Mesenchymal stem cell (in vitro differentiated cells and primary cell): ENCODE results near the gene TAF4.
A peak's percentile ranks its signal among the peaks of the same experiment; 100 is the strongest.
"Not testable (repeated sequence)": the region's sequence is repeated elsewhere in the genome, so short reads cannot be mapped to it uniquely, and the experiment has no call there.

Experiments used
- DNase-seq: peaks from one replicate; pipeline ENCODE4 v3.0.0-alpha.2; 2013
- H2AFZ ChIP-seq: one replicate; pipeline ENCODE4 v1.6.1; 2013; ENCODE audit warnings: low read depth, mild to moderate bottlenecking, control low read depth, inconsistent platforms, low read length, moderate library complexity
- H2AK5ac ChIP-seq: 2 replicates; pipeline ENCODE4 v1.6.1; 2013; ENCODE audit warnings: low read length, moderate library complexity, mild to moderate bottlenecking, inconsistent platforms; ENCODE audit not compliant: severe bottlenecking
- H2BK120ac ChIP-seq: one replicate; pipeline ENCODE4 v1.6.1; 2013; ENCODE audit warnings: low read depth, mild to moderate bottlenecking, inconsistent platforms, low read length, moderate library complexity
- H2BK12ac ChIP-seq, 2 experiments: one replicate each; pipeline ENCODE4 v1.6.1; 2013; ENCODE audit warnings: inconsistent platforms in 2 of 2, low read length in 2 of 2, mild to moderate bottlenecking in 2 of 2, moderate library complexity in 2 of 2, control low read depth in 1 of 2
- H2BK15ac ChIP-seq: one replicate; pipeline ENCODE4 v1.6.1; 2013; ENCODE audit warnings: mild to moderate bottlenecking, low read depth, inconsistent platforms; ENCODE audit not compliant: poor library complexity, severe bottlenecking
- H2BK5ac ChIP-seq: 2 replicates; pipeline ENCODE4 v1.6.1; 2013; ENCODE audit warnings: low read depth, mild to moderate bottlenecking, low read length, control low read depth, inconsistent platforms; ENCODE audit not compliant: poor library complexity, severe bottlenecking
- H3K14ac ChIP-seq, 2 experiments: one replicate each; pipeline ENCODE4 v1.6.1; 2013; ENCODE audit warnings: inconsistent platforms in 2 of 2, low read length in 2 of 2, control low read depth in 1 of 2, mild to moderate bottlenecking in 1 of 2, moderate library complexity in 1 of 2
- H3K18ac ChIP-seq, 2 experiments: one replicate each; pipeline ENCODE4 v1.6.1; 2013; ENCODE audit warnings: inconsistent platforms in 2 of 2, low read length in 2 of 2, control low read depth in 1 of 2, low read depth in 1 of 2, mild to moderate bottlenecking in 1 of 2
- H3K23ac ChIP-seq, 2 experiments: one replicate each; pipeline ENCODE4 v1.6.1; 2013; ENCODE audit warnings: inconsistent platforms in 2 of 2, low read length in 2 of 2, mild to moderate bottlenecking in 2 of 2, moderate library complexity in 2 of 2, control low read depth in 1 of 2
- H3K27ac ChIP-seq: 2 replicates; pipeline ENCODE4 v1.5.1; 2013; ENCODE audit warnings: mild to moderate bottlenecking, moderate library complexity, low read length, control low read depth, inconsistent platforms; ENCODE audit not compliant: poor library complexity, severe bottlenecking
- H3K27me3 ChIP-seq, 2 experiments: 2 replicates each; pipeline versions ENCODE4 v1.6.1 to v1.7.0; 2013; ENCODE audit warnings: low read length in 2 of 2, mild to moderate bottlenecking in 2 of 2, moderate library complexity in 2 of 2, control low read depth in 1 of 2, inconsistent platforms in 1 of 2; ENCODE audit not compliant: control insufficient read depth in 1 of 2, insufficient read depth in 1 of 2
- H3K36me3 ChIP-seq, 2 experiments: 2 replicates each; pipeline versions ENCODE4 v1.6.1 to v1.7.0; 2013; ENCODE audit warnings: low read length in 2 of 2, control low read depth in 1 of 2, inconsistent platforms in 1 of 2, low read depth in 1 of 2, mild to moderate bottlenecking in 1 of 2; ENCODE audit not compliant: insufficient read depth in 2 of 2, control insufficient read depth in 1 of 2
- H3K4ac ChIP-seq, 2 experiments: one replicate each; pipeline ENCODE4 v1.6.1; 2013; ENCODE audit warnings: inconsistent platforms in 2 of 2, low read length in 2 of 2, mild to moderate bottlenecking in 2 of 2, moderate library complexity in 2 of 2, control low read depth in 1 of 2, low read depth in 1 of 2
- H3K4me1 ChIP-seq: 2 replicates; pipeline ENCODE4 v1.6.1; 2013; ENCODE audit warnings: low read depth, low read length, control low read depth; ENCODE audit not compliant: control insufficient read depth, insufficient read depth
- H3K4me2 ChIP-seq: 2 replicates; pipeline ENCODE4 v1.6.1; 2013; ENCODE audit warnings: low read length, mild to moderate bottlenecking, inconsistent platforms; ENCODE audit not compliant: poor library complexity, severe bottlenecking
- H3K4me3 ChIP-seq, 2 experiments: 2 replicates each; pipeline versions ENCODE4 v1.5.1 to v1.7.0; 2013; ENCODE audit warnings: low read length in 2 of 2, mild to moderate bottlenecking in 2 of 2, control low read depth in 1 of 2, low read depth in 1 of 2; ENCODE audit not compliant: insufficient read depth in 1 of 2
- H3K79me1 ChIP-seq: replicated peaks from 2 replicates; pipeline ENCODE4 v1.6.1; 2013; ENCODE audit warnings: mild to moderate bottlenecking, control low read depth, low read length, inconsistent platforms; ENCODE audit not compliant: poor library complexity, severe bottlenecking
- H3K9ac ChIP-seq: 2 replicates; pipeline ENCODE4 v1.7.0; 2013; ENCODE audit warnings: mild to moderate bottlenecking, low read length, moderate library complexity
- H3K9me3 ChIP-seq: 2 replicates; pipeline ENCODE4 v1.7.0; 2013; ENCODE audit warnings: mild to moderate bottlenecking, low read length; ENCODE audit not compliant: control insufficient read depth
- H4K8ac ChIP-seq: one replicate; pipeline ENCODE4 v1.6.1; 2013; ENCODE audit warnings: inconsistent platforms, mild to moderate bottlenecking, low read length, moderate library complexity
- H4K91ac ChIP-seq: one replicate; pipeline ENCODE4 v1.6.1; 2013; ENCODE audit warnings: mild to moderate bottlenecking, low read length, inconsistent platforms
- WGBS: methylation state at CpG from one replicate; pipeline ENCODE4 v1.1.7; 2013; ENCODE audit warnings: mixed read lengths; 5-methylcytosine and 5-hydroxymethylcytosine counted together

Gene TAF4

DNA sequence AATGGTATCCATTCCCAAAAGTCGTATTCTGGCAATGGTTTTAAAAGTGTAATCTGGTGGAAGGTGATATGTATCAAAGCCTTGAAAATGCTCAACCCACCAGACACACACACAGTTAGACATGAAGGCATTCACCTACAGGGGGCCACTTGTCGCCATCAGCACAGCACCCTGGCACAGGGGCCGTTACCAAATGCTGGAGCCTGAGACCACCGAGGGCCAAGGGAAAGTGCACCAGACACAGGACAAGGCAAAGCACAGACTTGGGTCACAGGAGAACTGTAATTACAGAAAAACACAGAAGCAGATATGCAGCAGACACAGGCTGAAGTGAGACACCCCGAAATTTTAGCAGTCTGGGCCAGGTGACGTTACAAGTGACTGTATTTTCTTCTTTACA, 9.3 kb downstream of the TAF4 start:
- Histone ChIP-seq H3K4me2 (no peak overlapping the region), H2BK12ac (no peak overlapping the region), H2AFZ (no peak overlapping the region), H2AK5ac (no peak overlapping the region), H3K23ac (no peak overlapping the region), H3K27ac (no peak overlapping the region), H4K91ac (no peak overlapping the region), H4K8ac (no peak overlapping the region), H3K4me1 (peaks cover 4% of the 10 kb centered on the region), H2BK120ac (no peak overlapping the region), H3K4ac (no peak overlapping the region), H3K79me1 (peaks cover 66% of the 10 kb centered on the region), H3K27me3 (no peaks in the 10 kb centered on the region), H3K14ac (no peak overlapping the region), H3K18ac (no peak overlapping the region), H3K4me3 (no peak overlapping the region), H2BK15ac (no peak overlapping the region), H3K9ac (no peak overlapping the region), H3K9me3 (no peaks in the 10 kb centered on the region), H2BK5ac (no peak overlapping the region), H3K36me3 (peaks cover 0 to 54% of the 10 kb centered on the region in 2 experiments)
- WGBS = over 99% methylated on average over 4 of the region's 6 CpGs
- DNase-seq = no peak

DNA sequence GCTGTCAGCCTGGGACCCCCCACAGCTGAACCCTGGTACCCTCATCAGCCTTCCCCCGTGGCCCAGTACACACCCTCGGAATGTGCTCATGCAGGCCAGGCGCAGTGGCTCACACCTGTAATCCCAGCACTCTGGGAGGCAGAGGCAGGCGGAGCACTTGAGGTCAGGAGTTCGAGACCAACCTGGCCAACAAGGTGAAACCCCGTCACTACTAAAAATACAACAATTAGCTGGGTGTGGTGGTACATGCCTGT, 9.9 kb downstream of the TAF4 start:
- H3K79me1 ChIP-seq = peaks cover 68% of the 10 kb centered on the region
- not testable (repeated sequence) for H3K27ac ChIP-seq, H3K23ac ChIP-seq, H3K18ac ChIP-seq, H3K4me1 ChIP-seq, H3K27me3 ChIP-seq, H3K9ac ChIP-seq, H2AFZ ChIP-seq, H2BK120ac ChIP-seq, H3K9me3 ChIP-seq, H3K4me3 ChIP-seq, H2BK15ac ChIP-seq, H4K91ac ChIP-seq, H4K8ac ChIP-seq, H3K14ac ChIP-seq, H3K4me2 ChIP-seq, H2AK5ac ChIP-seq, H2BK12ac ChIP-seq, DNase-seq, H2BK5ac ChIP-seq, H3K4ac ChIP-seq
- WGBS = 83% methylated on average over 6 of the region's 6 CpGs
- peaks cover 0 to 55% of the 10 kb centered on the region in 2 experiments for H3K36me3 ChIP-seq

DNA sequence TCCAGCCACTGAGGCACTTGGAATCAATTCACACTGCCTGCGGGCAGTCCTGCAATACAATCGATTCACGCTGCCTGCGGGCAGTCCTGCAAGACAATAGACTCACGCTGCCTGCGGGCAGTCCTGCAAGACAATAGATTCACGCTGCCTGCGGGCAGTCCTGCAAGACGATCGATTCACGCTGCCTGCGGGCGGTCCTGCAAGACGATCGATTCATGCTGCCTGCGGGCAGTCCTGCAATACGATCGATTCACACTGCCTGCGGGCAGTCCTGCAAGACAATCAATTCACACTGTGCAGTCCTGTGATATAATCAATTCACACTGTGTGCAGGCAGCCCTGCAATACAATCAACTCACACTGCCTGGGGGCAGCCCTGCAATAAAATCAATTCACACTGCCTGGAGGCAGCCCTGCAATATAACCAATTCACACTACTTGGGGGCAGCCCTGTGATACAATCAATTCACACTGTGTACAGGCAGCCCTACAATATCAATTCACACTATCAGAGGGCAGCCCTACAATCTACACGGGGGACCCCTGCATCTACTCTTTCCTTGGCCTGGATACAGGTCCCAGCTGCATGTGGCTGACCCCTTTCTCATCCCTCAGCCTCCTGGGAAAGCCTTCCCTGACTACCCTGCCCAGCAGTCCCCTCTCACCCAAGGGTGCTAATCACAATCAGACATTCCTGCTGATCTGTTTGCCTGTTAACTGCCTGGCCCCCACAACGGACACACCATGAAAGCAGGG, 10.4 kb downstream of the TAF4 start:
- Histone ChIP-seq H3K27me3 (no peaks in the 10 kb centered on the region), H3K9ac (no peak overlapping the region), H3K9me3 (no peaks in the 10 kb centered on the region), H3K4me2 (no peak overlapping the region), H3K23ac (no peak overlapping the region), H2BK12ac (no peak overlapping the region), H3K27ac (no peak overlapping the region), H3K4ac (no peak overlapping the region), H2BK5ac (no peak overlapping the region), H2BK120ac (no peak overlapping the region), H4K8ac (no peak overlapping the region), H3K18ac (no peak overlapping the region), H3K14ac (no peak overlapping the region), H3K4me1 (peaks cover 4% of the 10 kb centered on the region), H3K79me1 (peaks cover 69% of the 10 kb centered on the region), H2AFZ (no peak overlapping the region), H2BK15ac (no peak overlapping the region), H4K91ac (no peak overlapping the region), H3K36me3 (peaks cover 0 to 51% of the 10 kb centered on the region in 2 experiments), H2AK5ac (no peak overlapping the region), H3K4me3 (no peak overlapping the region)
- DNase-seq = no peak
- WGBS = 98% methylated on average over 21 of the region's 21 CpGs

DNA sequence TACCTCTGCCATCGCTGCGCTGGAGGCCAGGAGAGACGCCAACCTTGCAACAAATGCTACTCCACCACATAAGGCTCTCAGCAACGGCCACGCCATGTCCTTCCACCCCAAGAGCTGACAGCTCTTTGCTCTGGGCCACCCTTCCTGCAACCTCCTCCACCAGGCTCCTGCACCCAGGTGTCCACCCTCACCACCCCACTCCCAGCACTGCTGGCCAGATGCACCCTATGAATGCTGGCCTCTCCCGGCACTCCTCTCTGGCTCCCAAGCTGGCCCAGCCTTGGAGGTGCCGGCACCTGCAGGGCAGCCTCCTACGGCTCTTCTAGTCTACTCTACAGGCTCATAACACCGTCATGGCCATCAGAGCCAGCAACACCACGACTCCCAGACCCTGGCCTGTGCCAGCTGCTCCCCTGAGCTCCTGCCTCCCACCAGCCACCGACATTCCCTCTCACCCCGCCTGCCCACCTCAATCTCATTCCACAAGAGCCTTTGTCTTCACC, 11.2 kb downstream of the TAF4 start:
- H2BK12ac ChIP-seq = no peak overlapping the region
- no peak overlapping the region for H2AFZ ChIP-seq
- no peak overlapping the region for H2AK5ac ChIP-seq
- no peaks in the 10 kb centered on the region for H3K27me3 ChIP-seq
- H3K4ac ChIP-seq = no peak overlapping the region
- H2BK5ac ChIP-seq = no peak overlapping the region
- no peak for DNase-seq
- no peak overlapping the region for H3K4me3 ChIP-seq
- H3K27ac ChIP-seq = no peak overlapping the region
- no peak overlapping the region for H2BK120ac ChIP-seq
- no peak overlapping the region for H3K9ac ChIP-seq
- H3K36me3 ChIP-seq = peaks cover 0 to 55% of the 10 kb centered on the region in 2 experiments
- H4K8ac ChIP-seq = no peak overlapping the region
- peaks cover 69% of the 10 kb centered on the region for H3K79me1 ChIP-seq
- H3K9me3 ChIP-seq = no peaks in the 10 kb centered on the region
- H3K14ac ChIP-seq = peak overlapping the region in 1 of 2 experiments; percentile 85
- peak overlapping the region; percentile 9 for H4K91ac ChIP-seq
- no peak overlapping the region for H3K18ac ChIP-seq
- 96% methylated on average over 12 of the region's 12 CpGs for WGBS
- H2BK15ac ChIP-seq = no peak overlapping the region
- peaks cover 4% of the 10 kb centered on the region for H3K4me1 ChIP-seq
- H3K4me2 ChIP-seq = no peak overlapping the region
- no peak overlapping the region for H3K23ac ChIP-seq
